Keratinocyte (primary cell): ENCODE data around the gene USHBP1. TPM values are rescaled to one million over a fixed set of nuclear protein-coding genes. Genes with fewer than 3 reads are reported as not detected.
"Not testable (repeated sequence)": the region's sequence is repeated elsewhere in the genome, so short reads cannot be mapped to it uniquely, and the experiment has no call there.

ENCODE experiments used
- DNase-seq: peaks from one replicate; pipeline ENCODE4 v3.0.0-alpha.2; 2011; ENCODE audit warnings: low read depth, missing footprints, low spot score
- FAIRE-seq: peaks from 2 replicates; lab custom pipeline; 2011; peaks lifted over from hg19 to GRCh38; lab: Jason Lieb, UNC
- H2AFZ ChIP-seq: 2 replicates; pipeline ENCODE4 v1.6.0; 2012; ENCODE audit warnings: low read length, control low read depth, inconsistent platforms; ENCODE audit not compliant: control insufficient read depth
- H3K27ac ChIP-seq: 2 replicates; pipeline ENCODE4 v1.5.1; 2011; ENCODE audit warnings: low read length; ENCODE audit not compliant: control insufficient read depth, insufficient read depth
- H3K27me3 ChIP-seq: 3 replicates; pipeline ENCODE4 v1.6.0; 2011; ENCODE audit warnings: low read length; ENCODE audit not compliant: control insufficient read depth, insufficient read depth; ENCODE audit errors: extremely low read depth
- H3K36me3 ChIP-seq, 2 experiments: 2 replicates in 1 of 2; 3 replicates in 1 of 2; pipeline ENCODE4 v1.5.1; 2011; ENCODE audit warnings: low read length in 2 of 2, mild to moderate bottlenecking in 1 of 2; ENCODE audit not compliant: control insufficient read depth in 2 of 2, insufficient read depth in 2 of 2; ENCODE audit errors: extremely low read depth in 1 of 2
- H3K4me1 ChIP-seq: 3 replicates; pipeline ENCODE4 v1.5.1; 2011; ENCODE audit warnings: low read length; ENCODE audit not compliant: control insufficient read depth, insufficient read depth; ENCODE audit errors: extremely low read depth
- H3K4me2 ChIP-seq: 3 replicates; pipeline ENCODE4 v1.6.0; 2011; ENCODE audit warnings: low read depth, low read length; ENCODE audit not compliant: control insufficient read depth, insufficient read depth; ENCODE audit errors: extremely low read depth
- H3K4me3 ChIP-seq, 3 experiments: fragments of 200-600 bp in 1 of 3; sonication (generic) in 1 of 3; 2 replicates in 2 of 3; 3 replicates in 1 of 3; pipeline ENCODE4 v1.5.1; 2011 to 2016; ENCODE audit warnings: low read length in 3 of 3, mild to moderate bottlenecking in 3 of 3, control low read depth in 2 of 3, inconsistent platforms in 1 of 3, low read depth in 1 of 3, mixed read lengths in 1 of 3, mixed run types in 1 of 3, moderate library complexity in 1 of 3; ENCODE audit not compliant: control insufficient read depth in 2 of 3, insufficient read depth in 2 of 3; ENCODE audit errors: extremely low read depth in 1 of 3
- H3K79me2 ChIP-seq: 2 replicates; pipeline ENCODE4 v1.6.0; 2012; ENCODE audit warnings: low read length; ENCODE audit not compliant: control insufficient read depth, insufficient read depth
- H3K9ac ChIP-seq: 3 replicates; pipeline ENCODE4 v1.6.0; 2011; ENCODE audit warnings: low read length; ENCODE audit not compliant: control insufficient read depth, insufficient read depth; ENCODE audit errors: extremely low read depth
- H3K9me1 ChIP-seq: 3 replicates; pipeline ENCODE4 v1.6.0; 2011; ENCODE audit warnings: low read length; ENCODE audit not compliant: control insufficient read depth, insufficient read depth; ENCODE audit errors: extremely low read depth
- H3K9me3 ChIP-seq: 2 replicates; pipeline ENCODE4 v1.5.1; 2012; ENCODE audit warnings: low read depth, low read length; ENCODE audit not compliant: control insufficient read depth
- H4K20me1 ChIP-seq: 3 replicates; pipeline ENCODE4 v1.6.0; 2011; ENCODE audit warnings: low read length; ENCODE audit not compliant: control insufficient read depth, insufficient read depth; ENCODE audit errors: extremely low read depth
- EZH2 ChIP-seq: IDR thresholded peaks from one replicate; pipeline ENCODE4 v1.6.1; 2012; ENCODE audit warnings: inconsistent platforms, mild to moderate bottlenecking, low read length, moderate library complexity
- dilution Hi-C: fragments of 300-500 bp; cut with MboI; formaldehyde crosslinking; loops from one replicate; pipeline ENCODE4 v1.7.0; 2020; ENCODE audit warnings: low sequenced_read_pairs; ENCODE audit not compliant: extremely low pct_ligation_motif_present
- polyA plus RNA-seq, 5 experiments: library from polyadenylated mRNA; depleted of rRNA in 3 of 5; stranded (reverse) in 3 of 5; stranded (forward) in 1 of 5; unstranded in 1 of 5; fragments of >200 nt; gene quantifications; 1 replicate in 1 of 5; 2 replicates in 3 of 5; 3 replicates in 1 of 5; pipeline versions ENCODE4 v1.2.1 to v1.2.3, GENCODE V29; 2011 to 2012; ENCODE audit warnings: missing spikeins in 2 of 5, low read depth in 1 of 5, low replicate concordance in 1 of 5
- TF ChIP-seq, protein P1 (sequence below), 3 experiments: IDR thresholded peaks in 1 of 3; conservative IDR thresholded peaks in 1 of 3; optimal IDR thresholded peaks in 1 of 3; 2 replicates in 2 of 3; 3 replicates in 1 of 3; pipeline versions ENCODE3 to v1.5.1; 2011; ENCODE audit warnings: low read length in 3 of 3, mild to moderate bottlenecking in 3 of 3, moderate library complexity in 2 of 3, control low read depth in 1 of 3, inconsistent platforms in 1 of 3; ENCODE audit not compliant: insufficient read depth in 2 of 3; ENCODE audit errors: extremely low read depth in 1 of 3

Gene USHBP1
- polyA plus RNA-seq, 1 donor (not counting 4 experiments of a cell fraction or from before 2014, with no cell fraction given): not detected

DNA sequence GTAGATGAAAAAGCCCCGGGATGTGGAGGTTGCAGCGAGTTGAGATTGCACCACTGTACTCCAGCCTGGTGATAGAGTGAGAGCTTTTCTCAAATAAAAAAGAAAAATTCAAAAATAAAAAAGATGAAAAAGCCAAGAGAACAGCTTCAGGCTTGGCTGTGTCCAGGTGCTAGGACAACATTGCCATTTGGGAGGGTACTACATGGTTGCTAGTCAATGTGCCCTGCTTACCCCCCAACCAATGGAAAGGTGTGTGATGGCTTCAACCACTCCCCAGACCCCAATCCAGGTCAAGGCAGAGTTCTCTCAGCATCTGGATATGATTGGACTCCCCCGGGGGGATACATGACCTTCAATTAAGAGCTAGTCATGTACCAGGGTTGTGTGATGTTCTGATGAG, 14.9 kb upstream of the USHBP1 start:
- no peak overlapping the region for H3K27ac ChIP-seq
- H3K9me1 ChIP-seq: no peaks in the 10 kb centered on the region
- peaks cover 6% of the 10 kb centered on the region for H3K4me1 ChIP-seq
- H3K4me2 ChIP-seq: no peak overlapping the region
- no peaks in the 10 kb centered on the region for H3K9me3 ChIP-seq
- no peaks in the 10 kb centered on the region for H3K27me3 ChIP-seq
- H3K9ac ChIP-seq: no peak overlapping the region
- FAIRE-seq (no peak), DNase-seq (no peak)
- dilution Hi-C loops: no loop called here
- H3K36me3 ChIP-seq: peaks cover 13 to 21% of the 10 kb centered on the region in 2 experiments
- TF ChIP-seq, protein P1, sequence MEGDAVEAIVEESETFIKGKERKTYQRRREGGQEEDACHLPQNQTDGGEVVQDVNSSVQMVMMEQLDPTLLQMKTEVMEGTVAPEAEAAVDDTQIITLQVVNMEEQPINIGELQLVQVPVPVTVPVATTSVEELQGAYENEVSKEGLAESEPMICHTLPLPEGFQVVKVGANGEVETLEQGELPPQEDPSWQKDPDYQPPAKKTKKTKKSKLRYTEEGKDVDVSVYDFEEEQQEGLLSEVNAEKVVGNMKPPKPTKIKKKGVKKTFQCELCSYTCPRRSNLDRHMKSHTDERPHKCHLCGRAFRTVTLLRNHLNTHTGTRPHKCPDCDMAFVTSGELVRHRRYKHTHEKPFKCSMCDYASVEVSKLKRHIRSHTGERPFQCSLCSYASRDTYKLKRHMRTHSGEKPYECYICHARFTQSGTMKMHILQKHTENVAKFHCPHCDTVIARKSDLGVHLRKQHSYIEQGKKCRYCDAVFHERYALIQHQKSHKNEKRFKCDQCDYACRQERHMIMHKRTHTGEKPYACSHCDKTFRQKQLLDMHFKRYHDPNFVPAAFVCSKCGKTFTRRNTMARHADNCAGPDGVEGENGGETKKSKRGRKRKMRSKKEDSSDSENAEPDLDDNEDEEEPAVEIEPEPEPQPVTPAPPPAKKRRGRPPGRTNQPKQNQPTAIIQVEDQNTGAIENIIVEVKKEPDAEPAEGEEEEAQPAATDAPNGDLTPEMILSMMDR (optimal IDR thresholded peaks at IDR 0.05 in 1 of 3, IDR thresholded peaks at IDR 0.05 in 1 of 3, conservative IDR thresholded peaks at IDR 0.05 in 1 of 3; ENCODE audit: extremely low read depth in 1 of 3, insufficient read depth in 2 of 3, low read length in 3 of 3): no peak
- TF ChIP-seq EZH2: no peak
- no peak overlapping the region for H2AFZ ChIP-seq
- H3K79me2 ChIP-seq: no peaks in the 10 kb centered on the region
- no peak overlapping the region for H3K4me3 ChIP-seq
- no peaks in the 10 kb centered on the region for H4K20me1 ChIP-seq

- TF ChIP-seq EZH2: no peak
- TF ChIP-seq, protein P1 (optimal IDR thresholded peaks at IDR 0.05 in 1 of 3, IDR thresholded peaks at IDR 0.05 in 1 of 3, conservative IDR thresholded peaks at IDR 0.05 in 1 of 3; ENCODE audit: extremely low read depth in 1 of 3, insufficient read depth in 2 of 3, low read length in 3 of 3): no peak
- Histone ChIP-seq H3K36me3 (peaks cover 26 to 38% of the 10 kb centered on the region in 2 experiments), H3K27ac (no peak overlapping the region), H3K9me3 (no peaks in the 10 kb centered on the region), H3K4me3 (no peak overlapping the region), H4K20me1 (no peaks in the 10 kb centered on the region), H3K4me1 (no peaks in the 10 kb centered on the region), H3K79me2 (no peaks in the 10 kb centered on the region), H3K27me3 (no peaks in the 10 kb centered on the region), H2AFZ (no peak overlapping the region), H3K4me2 (no peak overlapping the region), H3K9ac (no peak overlapping the region), H3K9me1 (no peaks in the 10 kb centered on the region)
- dilution Hi-C loops: no loop called here
- DNase-seq (no peak), FAIRE-seq (no peak)
Observed at GRCh38 chr19:17275441-17276175, 11.1 kb upstream of the USHBP1 start.

DNA sequence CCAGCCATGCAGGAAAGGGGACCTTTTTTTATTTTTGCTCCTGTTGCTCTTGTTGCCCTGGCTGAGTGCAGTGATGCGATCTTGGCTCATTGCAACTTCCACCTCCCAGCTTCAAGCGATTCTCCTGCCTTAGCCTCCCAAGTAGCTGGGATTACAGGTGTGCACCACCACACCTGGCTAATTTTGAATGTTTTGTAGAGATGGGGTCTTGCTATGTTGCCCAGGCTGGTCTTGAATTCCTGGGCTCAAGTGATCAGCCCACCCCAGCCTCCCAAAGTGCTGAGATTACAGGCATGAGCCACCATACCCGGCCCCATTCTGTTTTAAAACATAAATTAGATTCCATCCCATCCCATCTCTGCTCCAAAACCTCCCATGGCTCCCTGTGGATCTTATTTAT, 10.3 kb upstream of the USHBP1 start:
- H3K4me2 ChIP-seq, H3K9ac ChIP-seq, DNase-seq, H2AFZ ChIP-seq, dilution Hi-C loops, H3K27ac ChIP-seq, H3K4me3 ChIP-seq, H3K27me3 ChIP-seq, H3K4me1 ChIP-seq, H4K20me1 ChIP-seq, H3K79me2 ChIP-seq, H3K9me3 ChIP-seq, FAIRE-seq, H3K9me1 ChIP-seq: not testable (repeated sequence)
- peaks cover 26 to 38% of the 10 kb centered on the region in 2 experiments for H3K36me3 ChIP-seq
